ENCODE data around the gene NOL6. TPM values are rescaled to one million over a fixed set of nuclear protein-coding genes. Genes with fewer than 3 reads are reported as not detected.

NOL6 gene
- total and polyA plus RNA-seq, 7 experiments from 2014 or later, result 14.2 to 48.0 (median 43.8) TPM

GRCh38 chr9:33472881-33473615 lies 676 bp downstream of the NOL6 start:
- POLR2A ChIA-PET, result interaction anchor here (0.9 to 2.9 kb wide), 17 partner anchors 9 to 448 kb away, joined by 3 to 35 read pairs (median 6); partner anchors contain the start of genes AQP3, DNAJA1 and NFX1

GRCh38 chr9:33472171-33472880 lies 1.4 kb downstream of the NOL6 start:
- peaks cover 5 to 28% (median 21%) of the 10 kb centered on the region in 5 donors for H3K36me3 Mint-ChIP-seq
- peaks cover 0 to 2% (median 0%) of the 10 kb centered on the region in 11 donors for H3K9me3 Mint-ChIP-seq
- POLR2A ChIA-PET, result interaction anchor here (0.9 to 2.9 kb wide), 8 partner anchors 14 to 447 kb away, joined by 3 to 17 read pairs (median 6); partner anchors contain the start of genes AQP3, DNAJA1 and NFX1
- H3K27ac ChIP-seq (ENCODE audit: low read depth, low read length), result peak overlapping the region; percentile 51
- H3K9me3 ChIP-seq (ENCODE audit: control insufficient read depth in 2 of 3, low read length in 3 of 3), result no peaks in the 10 kb centered on the region
- no peaks in the 10 kb centered on the region for H3K27me3 ChIP-seq (ENCODE audit: control insufficient read depth in 2 of 2, insufficient read depth in 2 of 2, low read length in 2 of 2)
- H3K4me1 ChIP-seq (ENCODE audit: control insufficient read depth in 2 of 2, insufficient read depth in 2 of 2, low read length in 2 of 2), result peaks cover 13 to 19% of the 10 kb centered on the region in 2 donors
- peak overlapping the region in 5 of 9 donors; percentile 38 to 98 (median 56) for H3K27ac Mint-ChIP-seq
- ATAC-seq (no peak), DNase-seq (no peak)
- peaks cover 9 to 38% (median 34%) of the 10 kb centered on the region in 7 donors for H3K4me1 Mint-ChIP-seq
- CTCF ChIA-PET, result interaction anchor here (0.5 to 3.8 kb wide), 7 partner anchors 15 to 570 kb away, joined by 3 to 19 read pairs (median 3); no protein-coding TSS in a partner anchor
- peak overlapping the region; percentile 60 to 100 (median 95) for H3K4me3 Mint-ChIP-seq
- peaks cover 13 to 54% (median 17%) of the 10 kb centered on the region in 3 experiments for H3K36me3 ChIP-seq (ENCODE audit: control insufficient read depth in 2 of 3, insufficient read depth in 3 of 3, low read length in 3 of 3)
- intact Hi-C loops (cut with micrococcal nuclease), result loop anchor here (5.0 to 10.0 kb wide), 5 partner anchors 208 to 1642 kb away; partner anchors contain the start of genes B4GALT1 (in 2 of the 2), UBE2R2 (in 2 of the 2), ATOSB (in 1 of the 2) and BAG1 (in 1 of the 2)
- H3K27me3 Mint-ChIP-seq, result no peaks in the 10 kb centered on the region
- peak overlapping the region; percentile 88 for H3K4me3 ChIP-seq (ENCODE audit: low read length)

More at GRCh38 chr9:33472881-33473615, 676 bp downstream of the NOL6 start:
- no peak for ATAC-seq
- peak overlapping the region; percentile 88 to 100 (median 97) for H3K4me3 Mint-ChIP-seq
- CTCF ChIA-PET, result interaction anchor here (0.5 to 3.8 kb wide), 12 partner anchors 8 to 337 kb away, joined by 3 to 19 read pairs (median 5); partner anchors contain the start of gene AQP3
- peak overlapping the region; percentile 88 for H3K4me3 ChIP-seq (ENCODE audit: low read length)
- H3K27ac ChIP-seq (ENCODE audit: low read depth, low read length), result peak overlapping the region; percentile 78
- H3K4me1 ChIP-seq (ENCODE audit: control insufficient read depth in 2 of 2, insufficient read depth in 2 of 2, low read length in 2 of 2), result peaks cover 13 to 19% of the 10 kb centered on the region in 2 donors
- peaks cover 8 to 46% (median 15%) of the 10 kb centered on the region in 3 experiments for H3K36me3 ChIP-seq (ENCODE audit: control insufficient read depth in 2 of 3, insufficient read depth in 3 of 3, low read length in 3 of 3)
- peaks cover 9 to 38% (median 33%) of the 10 kb centered on the region in 7 donors for H3K4me1 Mint-ChIP-seq
- peaks cover 5 to 27% (median 20%) of the 10 kb centered on the region in 5 donors for H3K36me3 Mint-ChIP-seq
- intact Hi-C loops (cut with micrococcal nuclease), result loop anchor here (1.0 to 10.0 kb wide), 7 partner anchors 58 to 1642 kb away; partner anchors contain the start of genes B4GALT1 (in 2 of the 2), BAG1 (in 2 of the 2), UBE2R2 (in 2 of the 2) and ATOSB (in 1 of the 2)
- no peaks in the 10 kb centered on the region for H3K9me3 ChIP-seq (ENCODE audit: control insufficient read depth in 2 of 3, low read length in 3 of 3)
- no peak for DNase-seq
- peaks cover 0 to 2% (median 0%) of the 10 kb centered on the region in 11 donors for H3K9me3 Mint-ChIP-seq
- no peaks in the 10 kb centered on the region for H3K27me3 Mint-ChIP-seq
- no peaks in the 10 kb centered on the region for H3K27me3 ChIP-seq (ENCODE audit: control insufficient read depth in 2 of 2, insufficient read depth in 2 of 2, low read length in 2 of 2)
- H3K27ac Mint-ChIP-seq, result peak overlapping the region; percentile 88 to 99 (median 96)

GRCh38 chr9:33471361-33471760 lies 2.4 kb downstream of the NOL6 start:
- intact Hi-C loops (cut with micrococcal nuclease), result loop anchor here (5.0 to 10.0 kb wide), 5 partner anchors 207 to 1643 kb away; partner anchors contain the start of genes B4GALT1 (in 2 of the 2), UBE2R2 (in 2 of the 2), ATOSB (in 1 of the 2) and BAG1 (in 1 of the 2)
- peaks cover 13 to 19% of the 10 kb centered on the region in 2 donors for H3K4me1 ChIP-seq (ENCODE audit: control insufficient read depth in 2 of 2, insufficient read depth in 2 of 2, low read length in 2 of 2)
- DNase-seq (no peak), ATAC-seq (no peak)
- H3K4me3 Mint-ChIP-seq, result peak overlapping the region in 5 of 10 donors; percentile 1 to 98 (median 41)
- H3K27me3 ChIP-seq (ENCODE audit: control insufficient read depth in 2 of 2, insufficient read depth in 2 of 2, low read length in 2 of 2), result no peaks in the 10 kb centered on the region
- H3K36me3 Mint-ChIP-seq, result peaks cover 5 to 30% (median 21%) of the 10 kb centered on the region in 5 donors
- H3K4me3 ChIP-seq (ENCODE audit: low read length), result no peak overlapping the region
- H3K9me3 ChIP-seq (ENCODE audit: control insufficient read depth in 2 of 3, low read length in 3 of 3), result no peaks in the 10 kb centered on the region
- no peaks in the 10 kb centered on the region for H3K27me3 Mint-ChIP-seq
- H3K27ac ChIP-seq (ENCODE audit: low read depth, low read length), result peak overlapping the region; percentile 51
- ChIA-PET POLR2A (interaction anchor here (1.3 to 1.7 kb wide), 3 partner anchors 18 to 57 kb away, joined by 3 to 9 read pairs (median 6); partner anchors contain the start of gene AQP3), CTCF (interaction anchor here (0.7 to 3.8 kb wide), 3 partner anchors 62 to 184 kb away, joined by 3 to 19 read pairs (median 3); no protein-coding TSS in a partner anchor)
- H3K27ac Mint-ChIP-seq, result peak overlapping the region in 3 of 9 donors; percentile 75 to 83 (median 77)
- peaks cover 0 to 2% (median 0%) of the 10 kb centered on the region in 11 donors for H3K9me3 Mint-ChIP-seq
- peaks cover 9 to 38% (median 32%) of the 10 kb centered on the region in 7 donors for H3K4me1 Mint-ChIP-seq
- peaks cover 17 to 63% (median 19%) of the 10 kb centered on the region in 3 experiments for H3K36me3 ChIP-seq (ENCODE audit: control insufficient read depth in 2 of 3, insufficient read depth in 3 of 3, low read length in 3 of 3)

- ATAC-seq (no peak), DNase-seq (no peak)
- H3K27me3 ChIP-seq (ENCODE audit: control insufficient read depth in 2 of 2, insufficient read depth in 2 of 2, low read length in 2 of 2), result no peaks in the 10 kb centered on the region
- Mint-ChIP-seq H3K27ac (peak overlapping the region in 2 of 9 donors; percentile 41 to 54), H3K27me3 (no peaks in the 10 kb centered on the region), H3K4me3 (no peak overlapping the region), H3K36me3 (peaks cover 5 to 38% (median 21%) of the 10 kb centered on the region in 5 donors), H3K4me1 (peaks cover 9 to 37% (median 32%) of the 10 kb centered on the region in 7 donors), H3K9me3 (peaks cover 0 to 2% (median 0%) of the 10 kb centered on the region in 11 donors)
- peaks cover 13 to 19% of the 10 kb centered on the region in 2 donors for H3K4me1 ChIP-seq (ENCODE audit: control insufficient read depth in 2 of 2, insufficient read depth in 2 of 2, low read length in 2 of 2)
- intact Hi-C loops (cut with micrococcal nuclease), result loop anchor here (5.0 to 10.0 kb wide), 5 partner anchors 205 to 1645 kb away; partner anchors contain the start of genes B4GALT1 (in 2 of the 2), UBE2R2 (in 2 of the 2), ATOSB (in 1 of the 2) and BAG1 (in 1 of the 2)
- ChIA-PET POLR2A (interaction anchor here (1.4 kb wide), 1 partner anchor 10 kb away, joined by 6 read pairs; no protein-coding TSS in a partner anchor), CTCF (interaction anchor here (1.0 to 1.9 kb wide), 4 partner anchors 17 to 66 kb away, joined by 3 to 6 read pairs (median 4); no protein-coding TSS in a partner anchor)
- H3K27ac ChIP-seq (ENCODE audit: low read depth, low read length), result no peak overlapping the region
- peaks cover 27 to 78% (median 34%) of the 10 kb centered on the region in 3 experiments for H3K36me3 ChIP-seq (ENCODE audit: control insufficient read depth in 2 of 3, insufficient read depth in 3 of 3, low read length in 3 of 3)
- no peak overlapping the region for H3K4me3 ChIP-seq (ENCODE audit: low read length)
- H3K9me3 ChIP-seq (ENCODE audit: control insufficient read depth in 2 of 3, low read length in 3 of 3), result no peaks in the 10 kb centered on the region
Measured at GRCh38 chr9:33469891-33470290, 3.8 kb downstream of the NOL6 start.

GRCh38 chr9:33468797-33469621 lies 4.7 kb downstream of the NOL6 start:
- POLR2A ChIA-PET, result interaction anchor here (0.5 to 1.4 kb wide), 3 partner anchors 9 to 91 kb away, joined by 4 to 6 read pairs (median 6); no protein-coding TSS in a partner anchor
- H3K9me3 Mint-ChIP-seq, result peaks cover 0 to 2% (median 0%) of the 10 kb centered on the region in 11 donors

More at GRCh38 chr9:33468797-33469621, 4.7 kb downstream of the NOL6 start:
- Histone ChIP-seq H3K4me3 (ENCODE audit: low read length) (no peak overlapping the region), H3K9me3 (ENCODE audit: control insufficient read depth in 2 of 3, low read length in 3 of 3) (no peaks in the 10 kb centered on the region), H3K27ac (ENCODE audit: low read depth, low read length) (no peak overlapping the region), H3K27me3 (ENCODE audit: control insufficient read depth in 2 of 2, insufficient read depth in 2 of 2, low read length in 2 of 2) (no peaks in the 10 kb centered on the region), H3K36me3 (ENCODE audit: control insufficient read depth in 2 of 3, insufficient read depth in 3 of 3, low read length in 3 of 3) (peaks cover 33 to 87% (median 37%) of the 10 kb centered on the region in 3 experiments), H3K4me1 (ENCODE audit: control insufficient read depth in 2 of 2, insufficient read depth in 2 of 2, low read length in 2 of 2) (peaks cover 13 to 14% of the 10 kb centered on the region in 2 donors)
- Mint-ChIP-seq H3K36me3 (peaks cover 5 to 43% (median 22%) of the 10 kb centered on the region in 5 donors), H3K4me3 (no peak overlapping the region), H3K4me1 (peaks cover 9 to 32% (median 27%) of the 10 kb centered on the region in 7 donors), H3K27ac (no peak overlapping the region), H3K27me3 (no peaks in the 10 kb centered on the region)
- intact Hi-C loops (cut with micrococcal nuclease), result no loop called here
- CTCF ChIA-PET, result interaction anchor here (1.3 to 7.4 kb wide), 4 partner anchors 16 to 94 kb away, joined by 3 to 75 read pairs (median 28); partner anchors contain the start of gene AQP7
- no peak for DNase-seq
- no peak for ATAC-seq
